CMK (cell line): ENCODE measurements around the gene UBE2U.
"Not testable (repeated sequence)": the region's sequence is repeated elsewhere in the genome, so short reads cannot be mapped to it uniquely, and the experiment has no call there.

Source experiments
- DNase-seq: peaks from one replicate; pipeline ENCODE4 v3.0.0-alpha.2; 2010; ENCODE audit warnings: low read depth

UBE2U gene

GRCh38 chr1:64241069-64241468, 37.6 kb downstream of the UBE2U start:
- DNase-seq = no peak

- no peak for DNase-seq
These were observed 39.7 kb downstream of the UBE2U start for GRCh38 chr1:64242895-64243756.

GRCh38 chr1:64243757-64244080, 40.3 kb downstream of the UBE2U start:
- DNase-seq = no peak

- DNase-seq = no peak
These were observed 42.1 kb downstream of the UBE2U start for GRCh38 chr1:64245495-64245894.

- DNase-seq = no peak
These were observed 43.0 kb downstream of the UBE2U start for GRCh38 chr1:64246294-64246917.

GRCh38 chr1:64248065-64248464, 44.6 kb downstream of the UBE2U start:
- DNase-seq = no peak

GRCh38 chr1:64250472-64250871, 47.0 kb downstream of the UBE2U start:
- not testable (repeated sequence) for DNase-seq

GRCh38 chr1:64251971-64252370, 48.5 kb downstream of the UBE2U start:
- DNase-seq = no peak

- DNase-seq = not testable (repeated sequence)
These were observed 53.8 kb downstream of the UBE2U start for GRCh38 chr1:64257233-64257632.

GRCh38 chr1:64258444-64258843, 55.0 kb downstream of the UBE2U start:
- not testable (repeated sequence) for DNase-seq

GRCh38 chr1:64263335-64263734, 59.9 kb downstream of the UBE2U start:
- no peak for DNase-seq

GRCh38 chr1:64263856-64264255, 60.4 kb downstream of the UBE2U start:
- no peak for DNase-seq

- DNase-seq = no peak
These were observed 61.7 kb downstream of the UBE2U start for GRCh38 chr1:64265141-64265540.

GRCh38 chr1:64266991-64267390, 63.6 kb downstream of the UBE2U start:
- DNase-seq = no peak

- DNase-seq = peak; percentile 43
These were observed 65.5 kb downstream of the UBE2U start for GRCh38 chr1:64268653-64269557.

- DNase-seq = no peak
These were observed 66.1 kb downstream of the UBE2U start for GRCh38 chr1:64269558-64269884.

GRCh38 chr1:64280001-64280400, 76.6 kb downstream of the UBE2U start:
- DNase-seq = no peak

GRCh38 chr1:64282351-64282750, 78.9 kb downstream of the UBE2U start:
- no peak for DNase-seq

- no peak for DNase-seq
These were observed 83.6 kb downstream of the UBE2U start for GRCh38 chr1:64287071-64287470.

- no peak for DNase-seq
These were observed 87.0 kb downstream of the UBE2U start for GRCh38 chr1:64290420-64290819.

- no peak for DNase-seq
These were observed 88.5 kb downstream of the UBE2U start for GRCh38 chr1:64291931-64292330.

- DNase-seq = no peak
These were observed 89.0 kb downstream of the UBE2U start for GRCh38 chr1:64292399-64292798.

- DNase-seq = no peak
These were observed 90.4 kb downstream of the UBE2U start for GRCh38 chr1:64293820-64294219.
